Panc1 (cell line): Measurements from ENCODE around the gene RELT. TPM values are rescaled to one million over a fixed set of nuclear protein-coding genes. Genes with fewer than 3 reads are reported as not detected.

Experiments used
- ATAC-seq: fragments of 200-7000 bp; cut with Tn5 transposase; 2 replicates; pipeline ENCODE4 v1.9.1; 2020; ENCODE audit warnings: mild to moderate bottlenecking, moderate library complexity
- BruUV-seq: library from RNA; stranded (reverse); fragments of 400-500 nt; replicated peaks from 2 replicates; lab custom pipeline; 2021; lab: Mats Ljungman, UMichigan
- CTCF ChIA-PET: fragments of 300-600 bp; sonication (Branson Sonifier 250); formaldehyde crosslinking; loops from one replicate; lab custom pipeline; 2022; ENCODE audit warnings: antibody characterized with exemption; lab: Charles Lee
- POLR2A ChIA-PET: fragments of 300-600 bp; sonication (Branson Sonifier 250); formaldehyde crosslinking; loops from one replicate; lab custom pipeline; 2022; ENCODE audit warnings: antibody characterized with exemption; lab: Charles Lee
- DNase-seq: peaks from one replicate; pipeline ENCODE4 v3.0.0-alpha.2; 2010; ENCODE audit warnings: low read depth, low spot score
- H3K27ac ChIP-seq: 2 replicates; pipeline ENCODE4 v1.5.1; 2011; ENCODE audit warnings: mild to moderate bottlenecking, low read length, inconsistent platforms
- H3K27me3 ChIP-seq: fragments of 200-500 bp; sonication (Bioruptor generic); 2 replicates; pipeline ENCODE4 v1.6.0; 2014; ENCODE audit warnings: low read length, inconsistent platforms; ENCODE audit not compliant: control insufficient read depth, insufficient read depth
- H3K36me3 ChIP-seq: fragments of 200-500 bp; sonication (Bioruptor generic); 2 replicates; pipeline ENCODE4 v1.5.1; 2014; ENCODE audit warnings: inconsistent platforms, mild to moderate bottlenecking, low read length, moderate library complexity; ENCODE audit not compliant: control insufficient read depth, insufficient read depth
- H3K4me1 ChIP-seq: 2 replicates; pipeline ENCODE4 v1.5.1; 2011; ENCODE audit warnings: inconsistent platforms, mild to moderate bottlenecking, low read length, moderate library complexity; ENCODE audit not compliant: control insufficient read depth, insufficient read depth
- H3K4me3 ChIP-seq, 2 experiments: 2 replicates each; pipeline ENCODE4 v1.5.1; 2011 to 2012; ENCODE audit warnings: low read depth in 2 of 2, low read length in 2 of 2, mild to moderate bottlenecking in 2 of 2, inconsistent platforms in 1 of 2, moderate library complexity in 1 of 2
- H3K9me3 ChIP-seq: fragments of 200-500 bp; sonication (Bioruptor generic); 2 replicates; pipeline ENCODE4 v1.5.1; 2014; ENCODE audit warnings: low read depth, mild to moderate bottlenecking, inconsistent platforms, low read length, moderate library complexity; ENCODE audit not compliant: control insufficient read depth, insufficient read depth
- POLR2AphosphoS5 ChIP-seq: IDR thresholded peaks from 2 replicates; pipeline ENCODE4 v1.6.1; 2012; ENCODE audit warnings: mild to moderate bottlenecking, low read depth, low read length, moderate library complexity
- REST ChIP-seq, 2 experiments: IDR thresholded peaks; 2 replicates each; pipeline ENCODE4 v1.6.1; 2011 to 2012; ENCODE audit warnings: low read depth in 2 of 2, control low read depth in 1 of 2, low read length in 1 of 2, mild to moderate bottlenecking in 1 of 2, moderate library complexity in 1 of 2; ENCODE audit not compliant: insufficient read depth in 1 of 2
- SIN3A ChIP-seq: IDR thresholded peaks from 2 replicates; pipeline ENCODE4 v1.6.1; 2012; ENCODE audit warnings: low read depth, mild to moderate bottlenecking, low read length, moderate library complexity, borderline replicate concordance; ENCODE audit not compliant: insufficient read depth
- TCF7L2 ChIP-seq: IDR thresholded peaks from 2 replicates; pipeline ENCODE4 v1.6.1; 2011; ENCODE audit warnings: mild to moderate bottlenecking, low read depth, low read length, inconsistent platforms
- in situ Hi-C: cut with HindIII; loops from 2 replicates; pipeline ENCODE4 v1.10.0; 2016; ENCODE audit warnings: low sequenced_read_pairs, low pct_unique_long_range_greater_than_20kb
- intact Hi-C: fragments of 100-400 bp; cut with micrococcal nuclease; formaldehyde crosslinking; loops from one replicate; pipeline ENCODE4 v1.10.0; 2022; ENCODE audit not compliant: unreplicated experiment
- total RNA-seq: library from RNA; stranded (reverse); gene quantifications from one replicate; pipeline ENCODE4 v1.2.1, GENCODE V29; 2021; ENCODE audit not compliant: unreplicated experiment
- TF ChIP-seq, protein P1 (sequence below): fragments of 450-650 bp; IDR thresholded peaks from 2 replicates; pipeline ENCODE4 v1.5.1; 2017; ENCODE audit warnings: mild to moderate bottlenecking

Gene RELT
- total RNA-seq, 1 experiment from 2014 or later: 11.3 TPM

DNA sequence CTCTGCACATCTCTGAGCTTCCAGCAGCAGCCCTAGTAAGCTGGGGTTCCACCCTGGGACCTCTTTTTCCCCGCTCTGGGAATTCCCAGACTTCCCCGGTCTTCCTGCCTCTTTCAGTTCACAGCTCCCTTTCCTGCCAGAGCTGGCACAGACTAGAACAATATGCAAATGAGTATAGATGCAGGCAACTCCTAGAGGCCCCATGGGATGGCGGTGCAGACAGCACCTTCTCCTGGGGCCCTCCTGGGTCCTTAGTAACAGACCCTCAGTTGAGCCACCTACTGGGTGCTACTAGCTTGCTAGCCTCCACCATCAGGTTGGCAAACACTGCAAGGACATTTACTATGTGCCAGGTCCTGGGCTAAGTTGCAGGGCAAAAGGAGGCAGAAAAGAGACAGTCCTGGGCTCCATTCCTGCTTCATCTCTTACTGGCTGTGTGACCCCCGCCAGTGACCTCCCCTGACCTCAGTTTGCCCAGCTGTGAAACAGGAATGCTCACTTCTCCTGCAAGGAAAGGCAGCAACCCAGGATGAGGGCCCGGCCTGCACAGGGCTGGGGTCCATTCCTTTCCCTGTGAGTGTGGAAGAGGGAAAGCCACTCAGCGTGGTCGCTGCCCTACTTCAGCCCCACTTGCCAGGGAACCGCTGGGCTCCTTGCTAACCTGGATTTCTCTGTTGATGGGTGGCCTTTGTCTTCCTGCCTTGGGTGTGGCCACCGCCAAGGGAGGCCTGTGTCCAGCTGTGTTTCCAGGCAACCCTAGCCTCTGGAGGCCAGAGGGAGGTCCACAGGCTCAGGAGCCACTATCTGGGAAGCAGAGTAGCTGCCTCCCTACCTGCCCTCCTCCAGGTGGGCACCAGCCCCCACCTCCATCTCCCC, 7.3 kb downstream of the RELT start:
- no TSS peak for BruUV-seq
- in situ Hi-C loops: no loop called here
- Histone ChIP-seq H3K27me3 (no peaks in the 10 kb centered on the region), H3K4me3 (no peak overlapping the region), H3K36me3 (no peaks in the 10 kb centered on the region), H3K4me1 (peaks cover 50% of the 10 kb centered on the region), H3K9me3 (no peaks in the 10 kb centered on the region), H3K27ac (no peak overlapping the region)
- peak; percentile 18; the same call in 1 of the 2 replicates for ATAC-seq
- POLR2A ChIA-PET: interaction anchor here (0.5 kb wide), 1 partner anchor 433 kb away, joined by 3 read pairs; no protein-coding TSS in a partner anchor
- DNase-seq: no peak
- CTCF ChIA-PET: interaction anchor here (0.6 to 0.8 kb wide), 2 partner anchors 235 to 239 kb away, joined by 3 read pairs; no protein-coding TSS in a partner anchor
- intact Hi-C loops: no loop called here
- no peak for TF ChIP-seq SIN3A
- TF ChIP-seq, protein P1, sequence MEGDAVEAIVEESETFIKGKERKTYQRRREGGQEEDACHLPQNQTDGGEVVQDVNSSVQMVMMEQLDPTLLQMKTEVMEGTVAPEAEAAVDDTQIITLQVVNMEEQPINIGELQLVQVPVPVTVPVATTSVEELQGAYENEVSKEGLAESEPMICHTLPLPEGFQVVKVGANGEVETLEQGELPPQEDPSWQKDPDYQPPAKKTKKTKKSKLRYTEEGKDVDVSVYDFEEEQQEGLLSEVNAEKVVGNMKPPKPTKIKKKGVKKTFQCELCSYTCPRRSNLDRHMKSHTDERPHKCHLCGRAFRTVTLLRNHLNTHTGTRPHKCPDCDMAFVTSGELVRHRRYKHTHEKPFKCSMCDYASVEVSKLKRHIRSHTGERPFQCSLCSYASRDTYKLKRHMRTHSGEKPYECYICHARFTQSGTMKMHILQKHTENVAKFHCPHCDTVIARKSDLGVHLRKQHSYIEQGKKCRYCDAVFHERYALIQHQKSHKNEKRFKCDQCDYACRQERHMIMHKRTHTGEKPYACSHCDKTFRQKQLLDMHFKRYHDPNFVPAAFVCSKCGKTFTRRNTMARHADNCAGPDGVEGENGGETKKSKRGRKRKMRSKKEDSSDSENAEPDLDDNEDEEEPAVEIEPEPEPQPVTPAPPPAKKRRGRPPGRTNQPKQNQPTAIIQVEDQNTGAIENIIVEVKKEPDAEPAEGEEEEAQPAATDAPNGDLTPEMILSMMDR: no peak
- no peak for TF ChIP-seq POLR2AphosphoS5
- no peak for TF ChIP-seq TCF7L2

DNA sequence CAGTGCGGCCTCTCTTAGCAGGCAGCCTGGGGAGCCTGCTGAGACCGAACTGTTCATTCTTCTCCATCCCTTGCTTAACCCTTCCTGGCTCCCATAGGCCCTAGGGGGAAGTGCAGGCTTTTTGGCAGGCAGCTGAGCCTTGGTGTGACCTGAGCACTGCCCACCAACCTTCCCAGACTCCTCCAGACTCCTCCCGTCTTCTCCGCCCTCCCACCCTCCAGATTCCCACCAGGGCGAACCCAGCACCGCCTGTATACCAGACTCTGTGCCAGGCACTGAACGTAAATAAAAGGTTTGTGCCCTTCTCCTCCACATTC, 7.9 kb downstream of the RELT start:
- intact Hi-C loops: no loop called here
- no peak for ATAC-seq

More for the DNA sequence above, 7.9 kb downstream of the RELT start:
- no TSS peak for BruUV-seq
- ChIA-PET CTCF (interaction anchor here (0.6 to 1.0 kb wide), 3 partner anchors 9 to 235 kb away, joined by 3 to 7 read pairs (median 4); no protein-coding TSS in a partner anchor), POLR2A (no interaction called here)
- no peaks in the 10 kb centered on the region for H3K9me3 ChIP-seq
- no peak overlapping the region for H3K4me3 ChIP-seq
- H3K36me3 ChIP-seq: no peaks in the 10 kb centered on the region
- in situ Hi-C loops: no loop called here
- peaks cover 45% of the 10 kb centered on the region for H3K4me1 ChIP-seq
- DNase-seq: no peak
- no peaks in the 10 kb centered on the region for H3K27me3 ChIP-seq
- TF ChIP-seq TCF7L2: no peak
- TF ChIP-seq, protein P1: no peak
- TF ChIP-seq SIN3A: no peak
- TF ChIP-seq REST (IDR thresholded peaks at IDR 0.05; ENCODE audit: insufficient read depth in 1 of 2, low read depth in 2 of 2, low read length in 1 of 2): no peak
- no peak for TF ChIP-seq POLR2AphosphoS5
- no peak overlapping the region for H3K27ac ChIP-seq
